Dedifferentiated amniotic fluid mesenchymal stem cell (primary cell): ENCODE measurements around the gene SHOX.
"Not testable (repeated sequence)": the region's sequence is repeated elsewhere in the genome, so short reads cannot be mapped to it uniquely, and the experiment has no call there.

Experiments
- DNase-seq: peaks from one replicate; pipeline ENCODE4 v3.0.0-alpha.2; 2016; ENCODE audit errors: extremely low spot score

SHOX gene

DNA sequence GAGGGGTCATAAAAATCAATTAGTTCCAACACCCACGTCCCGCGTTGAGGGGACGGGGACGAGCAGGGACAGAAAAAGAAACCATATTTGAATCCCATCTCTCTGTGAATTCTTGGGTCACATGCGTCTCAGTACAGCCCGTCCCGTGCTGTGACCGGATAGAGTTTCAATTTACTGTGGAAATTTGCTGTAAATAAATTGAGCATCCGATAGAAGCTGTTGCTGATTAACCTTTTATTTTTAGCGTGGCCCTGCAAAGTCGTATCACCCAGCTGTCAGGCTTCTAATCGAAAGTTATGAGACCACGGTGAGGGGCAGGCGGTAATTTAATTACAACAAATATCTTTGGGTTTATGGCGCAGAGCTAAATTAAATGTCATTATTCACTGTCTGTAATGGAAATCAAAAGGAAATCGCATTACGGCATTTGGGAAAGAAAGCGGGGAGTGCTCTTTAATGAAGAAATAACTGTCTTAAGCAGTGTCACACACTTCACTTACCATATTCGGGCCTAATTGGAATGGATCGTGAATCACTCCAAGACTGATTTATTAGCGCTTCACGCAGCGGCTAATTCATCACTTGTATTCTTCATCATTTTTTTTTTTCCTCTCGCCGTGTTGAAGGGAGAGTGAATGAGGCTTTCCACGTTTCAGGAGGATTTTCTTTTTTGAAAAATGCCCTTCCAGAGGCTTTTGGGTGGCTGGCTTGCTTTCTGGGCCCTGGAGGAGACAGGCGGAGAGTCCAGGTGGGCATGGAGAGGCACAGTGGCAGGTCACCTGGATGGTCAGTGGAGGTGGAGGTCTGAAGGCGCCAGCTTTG lies 7.3 kb downstream of the SHOX start:
- no peak for DNase-seq

DNA sequence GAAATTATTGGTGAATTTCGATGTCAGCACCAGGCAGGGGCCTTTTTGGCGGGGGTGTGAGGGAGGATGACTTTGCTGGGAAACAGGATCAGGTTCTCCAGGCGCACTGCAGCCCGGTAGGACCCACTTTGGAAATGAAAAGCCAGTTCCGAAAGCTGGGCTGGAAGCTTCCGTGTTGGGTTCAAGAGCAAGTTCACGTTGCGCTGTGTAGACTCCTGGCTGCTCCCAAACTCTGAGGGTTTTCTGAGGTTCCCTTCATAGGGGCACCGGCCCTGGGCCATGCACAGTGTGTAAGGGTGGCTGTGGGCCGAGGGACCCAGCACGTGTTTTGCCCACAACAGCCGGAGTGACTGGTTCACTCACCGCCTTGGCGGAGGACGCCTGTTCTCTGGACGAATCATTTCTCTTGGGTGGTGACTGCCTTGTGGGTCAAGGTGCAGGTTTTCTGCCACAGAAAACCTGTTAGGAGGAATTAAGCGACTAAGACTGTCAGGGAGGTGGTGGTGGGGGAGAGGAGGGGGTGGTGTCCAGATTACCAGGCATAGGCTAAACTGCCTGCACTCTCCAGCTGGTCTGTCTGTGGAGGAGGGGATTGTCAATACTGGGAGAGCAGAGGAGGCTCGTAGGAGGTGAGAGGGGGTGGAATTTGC lies 8.0 kb downstream of the SHOX start:
- no peak for DNase-seq

DNA sequence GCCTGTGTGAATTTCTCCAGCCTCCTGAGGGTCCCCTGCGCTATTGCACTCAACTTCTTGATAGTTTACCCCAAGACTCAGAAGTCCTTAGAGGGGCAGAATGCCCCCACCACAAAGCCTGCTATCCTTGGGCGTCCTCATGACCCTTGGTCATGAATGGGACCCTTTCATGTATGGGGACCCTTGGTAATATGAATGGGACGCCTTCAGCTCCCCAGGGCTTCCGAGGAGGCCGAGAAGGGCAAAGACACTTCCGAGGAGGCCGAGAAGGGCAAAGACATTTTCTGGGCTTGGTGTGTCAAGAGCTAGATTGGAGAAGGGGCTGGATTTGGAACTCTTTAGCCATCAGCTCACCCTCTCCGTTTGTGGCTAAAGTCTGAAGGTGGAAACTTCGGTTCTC lies 8.6 kb downstream of the SHOX start:
- DNase-seq: no peak

DNA sequence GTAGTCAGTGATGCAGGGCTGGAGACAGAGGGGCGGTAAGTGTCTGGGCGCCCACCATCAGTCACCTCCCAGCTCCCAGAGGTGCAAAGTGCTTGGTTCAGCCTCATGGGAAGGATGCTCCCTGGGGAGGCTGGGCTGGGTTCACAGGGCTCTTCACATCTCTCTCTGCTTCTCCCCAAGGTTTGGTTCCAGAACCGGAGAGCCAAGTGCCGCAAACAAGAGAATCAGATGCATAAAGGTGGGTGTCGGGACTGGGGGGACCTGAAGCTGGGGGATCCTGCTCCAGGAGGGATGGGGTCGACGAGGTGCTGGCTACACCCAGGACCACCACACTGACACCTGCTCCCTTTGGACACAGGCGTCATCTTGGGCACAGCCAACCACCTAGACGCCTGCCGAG lies 10.1 kb downstream of the SHOX start:
- no peak for DNase-seq

DNA sequence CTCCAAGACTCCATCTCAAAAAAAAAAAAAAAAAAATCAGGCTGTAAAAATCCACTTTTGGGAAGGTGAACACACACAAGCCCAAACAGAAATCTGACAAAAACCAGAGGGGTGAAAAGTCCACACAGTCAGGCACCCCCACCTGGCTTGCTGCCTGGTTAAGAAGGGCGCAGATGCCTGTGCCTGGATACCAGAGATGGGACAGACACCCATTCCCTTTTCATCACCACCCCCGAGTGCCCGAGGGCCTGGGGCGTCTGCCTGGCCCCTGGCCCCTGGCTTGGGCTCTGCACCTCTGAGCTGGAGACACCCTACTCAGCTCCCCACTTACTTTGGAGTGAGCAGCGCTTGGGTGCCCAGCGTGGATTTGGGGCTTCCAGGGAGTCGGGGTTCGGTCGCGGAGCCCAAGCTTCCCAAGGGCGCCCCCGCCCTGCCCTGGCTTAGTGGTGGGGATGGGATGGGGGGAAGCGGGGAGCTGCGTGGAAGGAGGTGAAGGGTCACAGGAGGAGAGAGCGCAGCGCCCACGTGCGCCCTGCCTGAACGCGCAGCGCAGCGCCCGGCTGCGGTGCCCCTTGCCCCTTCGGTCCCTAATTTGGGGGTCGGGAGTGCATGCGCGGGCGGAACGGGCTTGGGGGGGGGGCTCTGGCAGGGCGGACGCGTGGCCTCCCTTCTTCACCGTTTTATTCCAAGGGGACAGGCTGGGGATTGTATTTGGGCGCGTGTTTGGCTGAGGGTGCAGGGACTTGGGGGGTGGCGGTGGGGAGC lies 11.3 kb downstream of the SHOX start:
- no peak for DNase-seq

DNA sequence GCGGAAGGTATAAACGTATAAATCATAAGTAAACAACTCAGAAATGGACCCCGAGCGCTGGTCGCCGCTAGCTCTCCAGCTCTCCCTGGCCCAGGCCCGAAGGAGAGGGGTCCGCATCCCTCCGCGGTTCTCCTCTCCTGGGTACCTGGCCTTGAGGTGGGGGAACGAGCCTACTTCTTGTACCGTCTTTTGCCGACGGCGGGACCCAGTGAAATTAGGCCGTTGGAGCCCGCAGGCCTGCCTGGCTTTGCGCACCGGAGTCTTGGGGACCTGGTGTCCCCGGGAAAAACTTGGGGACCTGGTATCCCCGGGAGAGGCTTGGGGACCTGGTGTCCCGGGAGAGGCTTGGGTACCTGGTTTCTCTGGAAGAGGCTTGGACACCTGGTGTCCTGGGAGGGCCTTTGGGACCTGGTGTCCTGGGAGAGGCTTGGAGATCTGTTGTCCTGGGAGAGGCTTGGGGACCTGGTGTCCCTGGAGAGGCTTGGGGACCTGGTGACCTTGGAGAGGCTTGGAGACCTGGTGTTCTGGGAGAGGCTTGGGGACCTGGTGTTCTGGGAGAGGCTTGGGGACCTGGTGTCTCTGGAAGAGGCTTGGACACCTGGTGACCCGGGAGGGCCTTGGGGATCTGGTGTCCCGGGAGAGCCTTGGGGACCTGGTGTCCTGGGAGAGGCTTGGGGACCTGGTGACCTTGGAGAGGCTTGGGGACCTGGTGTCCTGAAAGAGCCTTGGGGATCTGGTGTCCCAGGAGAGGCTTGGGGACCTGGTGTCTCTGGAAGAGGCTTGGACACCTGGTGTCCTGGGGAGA lies 12.0 kb downstream of the SHOX start:
- DNase-seq: no peak

DNA sequence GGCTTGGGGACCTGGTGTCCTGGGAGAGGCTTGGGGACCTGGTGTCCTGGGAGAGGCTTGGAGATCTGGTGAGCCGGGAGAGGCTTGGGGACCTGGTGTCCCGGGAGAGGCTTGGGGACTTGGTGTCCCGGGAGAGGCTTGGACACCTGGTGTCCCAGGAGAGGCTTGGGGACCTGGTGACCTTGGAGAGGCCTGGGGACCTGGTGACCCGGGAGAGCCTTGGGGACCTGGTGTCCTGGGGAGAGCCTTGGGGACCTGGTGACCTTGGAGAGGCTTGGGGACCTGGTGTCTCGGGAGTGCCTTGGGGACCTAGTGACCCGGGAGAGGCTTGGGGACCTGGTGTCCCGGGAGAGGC lies 12.6 kb downstream of the SHOX start:
- DNase-seq: no peak

DNA sequence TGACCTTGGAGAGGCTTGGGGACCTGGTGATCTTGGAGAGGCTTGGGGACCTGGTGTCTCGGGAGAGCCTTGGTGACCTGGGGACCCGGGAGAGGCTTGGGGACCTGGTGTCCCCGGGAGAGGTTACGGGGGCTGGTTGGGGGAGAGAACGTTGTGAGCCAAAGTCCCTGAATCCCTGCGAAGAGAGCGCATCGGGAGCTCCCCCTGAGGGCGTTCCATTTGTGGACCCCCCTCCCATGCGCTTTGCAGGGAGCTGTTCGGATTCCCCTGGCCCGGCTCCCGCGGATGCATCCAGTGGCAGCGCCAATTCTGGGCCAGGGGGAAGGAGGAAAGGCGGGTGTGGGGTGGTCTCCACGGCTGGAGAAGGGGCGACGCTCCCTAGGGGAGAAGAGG lies 13.3 kb downstream of the SHOX start:
- DNase-seq: no peak

DNA sequence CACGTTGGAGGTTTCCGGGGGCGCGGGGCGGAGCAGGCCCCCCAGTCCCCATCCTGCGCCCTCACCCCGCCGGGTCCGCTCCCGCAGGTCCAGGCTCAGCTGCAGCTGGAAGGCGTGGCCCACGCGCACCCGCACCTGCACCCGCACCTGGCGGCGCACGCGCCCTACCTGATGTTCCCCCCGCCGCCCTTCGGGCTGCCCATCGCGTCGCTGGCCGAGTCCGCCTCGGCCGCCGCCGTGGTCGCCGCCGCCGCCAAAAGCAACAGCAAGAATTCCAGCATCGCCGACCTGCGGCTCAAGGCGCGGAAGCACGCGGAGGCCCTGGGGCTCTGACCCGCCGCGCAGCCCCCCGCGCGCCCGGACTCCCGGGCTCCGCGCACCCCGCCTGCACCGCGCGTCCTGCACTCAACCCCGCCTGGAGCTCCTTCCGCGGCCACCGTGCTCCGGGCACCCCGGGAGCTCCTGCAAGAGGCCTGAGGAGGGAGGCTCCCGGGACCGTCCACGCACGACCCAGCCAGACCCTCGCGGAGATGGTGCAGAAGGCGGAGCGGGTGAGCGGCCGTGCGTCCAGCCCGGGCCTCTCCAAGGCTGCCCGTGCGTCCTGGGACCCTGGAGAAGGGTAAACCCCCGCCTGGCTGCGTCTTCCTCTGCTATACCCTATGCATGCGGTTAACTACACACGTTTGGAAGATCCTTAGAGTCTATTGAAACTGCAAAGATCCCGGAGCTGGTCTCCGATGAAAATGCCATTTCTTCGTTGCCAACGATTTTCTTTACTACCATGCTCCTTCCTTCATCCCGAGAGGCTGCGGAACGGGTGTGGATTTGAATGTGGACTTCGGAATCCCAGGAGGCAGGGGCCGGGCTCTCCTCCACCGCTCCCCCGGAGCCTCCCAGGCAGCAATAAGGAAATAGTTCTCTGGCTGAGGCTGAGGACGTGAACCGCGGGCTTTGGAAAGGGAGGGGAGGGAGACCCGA lies 14.0 kb downstream of the SHOX start:
- DNase-seq: no peak

DNA sequence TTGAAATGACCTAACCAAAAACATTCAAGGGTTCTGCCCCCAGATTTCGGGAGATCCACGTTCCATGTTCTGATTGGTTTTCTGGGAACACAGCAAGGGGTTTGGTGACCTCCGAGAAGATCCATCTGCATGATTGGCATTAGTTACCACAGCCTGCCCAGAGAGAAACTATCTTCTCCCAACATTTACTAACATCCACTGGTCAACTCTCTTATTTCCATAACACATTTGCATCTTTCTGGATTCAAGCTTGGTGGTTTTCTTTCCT lies 15.6 kb downstream of the SHOX start:
- DNase-seq: no peak

DNA sequence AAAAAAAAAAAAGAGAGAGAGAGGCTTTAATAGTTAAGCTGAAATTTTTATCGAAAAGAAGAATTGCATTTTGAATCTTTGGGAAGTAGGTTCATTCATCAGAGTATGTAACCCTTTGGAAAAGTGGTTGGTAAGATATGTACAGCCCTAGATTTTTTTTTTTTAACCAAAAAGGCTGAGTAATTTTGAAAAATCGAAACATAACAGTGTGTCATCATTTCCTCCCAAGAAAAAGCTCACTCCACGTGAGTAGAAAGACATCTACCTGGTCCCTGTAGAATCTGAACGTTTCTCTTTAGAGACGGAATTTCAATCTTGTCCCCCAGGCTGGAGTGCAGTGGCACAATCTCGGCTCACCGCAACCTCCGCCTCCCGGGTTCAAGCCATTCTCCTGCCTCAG lies 16.2 kb downstream of the SHOX start:
- DNase-seq: no peak

DNA sequence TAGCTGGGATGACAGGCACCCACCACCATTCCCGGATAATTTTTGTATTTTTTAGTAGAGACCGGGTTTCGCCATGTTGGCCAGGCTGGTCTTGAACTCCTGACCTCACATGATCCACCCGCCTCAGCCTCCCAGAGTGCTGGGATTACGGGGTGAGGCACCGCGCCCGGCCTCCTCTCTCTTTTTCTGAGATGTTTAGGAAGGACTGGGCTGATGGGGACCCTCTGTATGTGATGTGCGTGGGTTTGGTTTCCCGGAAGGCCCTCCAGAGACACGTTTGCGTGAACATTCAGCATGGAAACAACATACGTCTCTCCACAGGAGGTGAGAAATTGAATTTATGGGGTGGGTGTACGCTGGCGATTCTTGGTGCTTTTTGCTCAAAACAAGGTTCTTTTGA lies 18.6 kb downstream of the SHOX start:
- DNase-seq: no peak

DNA sequence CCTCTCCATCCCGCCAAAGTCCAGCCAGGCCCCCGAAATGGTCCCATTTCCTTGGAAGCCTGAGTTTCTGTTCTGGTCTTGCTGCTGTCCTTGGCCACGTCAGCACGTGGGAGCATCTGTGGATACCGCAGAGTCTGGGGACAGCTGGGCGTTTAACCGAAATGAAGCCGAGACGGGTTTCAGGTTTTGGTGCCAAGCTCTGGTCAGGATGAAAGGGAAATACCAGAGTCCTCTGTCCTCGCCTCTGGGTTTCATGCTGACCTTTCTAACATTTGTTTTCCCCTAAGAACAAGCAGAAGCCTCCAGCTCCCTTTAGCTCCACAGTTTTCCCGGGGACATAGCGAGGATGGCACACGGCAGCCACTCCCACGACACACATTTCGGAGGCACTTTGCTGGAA lies 19.7 kb downstream of the SHOX start:
- DNase-seq: no peak

DNA sequence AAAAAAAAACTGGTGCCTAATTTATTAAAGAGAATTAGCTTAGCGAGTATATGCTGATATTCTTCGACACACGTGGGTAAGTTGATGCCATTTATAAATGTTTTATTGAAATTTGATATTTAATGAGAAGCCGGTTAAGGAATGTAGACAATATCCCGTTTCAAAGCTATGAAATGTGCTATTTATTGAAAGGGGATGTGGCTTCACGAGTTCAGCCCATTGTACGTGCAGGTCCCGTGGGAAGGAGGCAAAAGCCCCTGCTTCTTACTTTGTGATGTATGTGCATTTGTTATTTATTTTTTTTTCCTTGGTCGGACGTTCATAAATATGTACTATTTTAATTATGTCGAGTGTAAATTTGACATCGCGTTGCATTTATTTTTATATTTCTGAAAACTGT lies 20.2 kb downstream of the SHOX start:
- DNase-seq: no peak

DNA sequence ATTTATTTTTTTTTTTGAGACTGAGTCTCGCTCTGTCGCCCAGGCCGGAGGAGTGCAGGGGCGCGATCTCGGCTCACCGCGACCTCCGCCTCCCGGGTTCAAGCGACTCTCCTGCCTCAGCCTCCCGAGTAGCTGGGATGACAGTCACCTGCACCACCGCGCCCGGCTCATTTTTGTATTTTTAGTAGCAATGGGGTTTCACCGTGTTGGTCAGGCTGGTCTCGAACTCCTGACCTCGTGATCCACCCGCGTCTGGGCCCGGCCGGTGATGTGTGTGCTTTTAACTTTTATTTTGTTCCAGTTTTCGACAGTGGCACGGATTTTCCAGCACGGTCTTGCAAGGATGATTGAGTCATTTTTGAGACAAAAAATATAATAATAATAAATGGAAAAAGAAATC lies 21.3 kb downstream of the SHOX start:
- DNase-seq: not testable (repeated sequence)

DNA sequence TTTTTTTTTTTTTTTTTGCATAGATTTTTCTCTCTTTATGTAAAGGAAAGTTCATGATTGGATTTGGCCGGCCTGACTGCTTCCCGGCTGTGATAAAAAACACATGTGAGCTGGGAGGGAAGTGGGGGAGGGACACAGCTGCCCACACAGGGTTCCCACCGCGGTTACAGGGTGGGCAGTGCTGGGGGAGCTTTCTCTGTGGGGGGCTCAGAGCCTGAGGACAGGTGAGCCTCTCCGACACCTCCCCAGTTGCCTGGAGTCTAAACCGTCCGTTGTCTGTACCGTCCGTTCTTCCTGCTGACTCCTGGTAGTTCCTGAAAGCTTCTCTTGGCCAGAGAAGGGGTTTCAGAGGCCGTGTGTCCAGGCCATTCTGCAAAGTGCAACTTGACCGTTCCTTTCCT lies 21.8 kb downstream of the SHOX start:
- DNase-seq: no peak

DNA sequence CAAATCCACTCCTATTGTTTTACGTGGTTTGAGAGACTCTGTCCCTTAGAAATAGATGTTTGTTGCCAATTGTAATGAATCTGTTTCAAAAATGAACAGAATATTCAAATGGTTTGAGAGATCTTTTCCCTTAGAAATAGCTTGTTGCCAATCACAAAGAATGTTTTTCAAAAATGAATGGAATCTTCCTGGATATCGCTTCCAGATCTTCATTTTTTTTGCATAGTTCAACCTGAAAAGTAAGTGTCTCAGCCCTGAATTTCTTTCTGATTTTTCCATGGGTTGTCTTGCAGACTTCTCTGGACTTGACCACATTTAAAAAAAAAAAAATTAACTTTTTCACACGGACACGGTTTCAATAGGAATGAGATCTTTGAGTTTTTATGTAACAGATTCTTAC lies 22.7 kb downstream of the SHOX start:
- DNase-seq: no peak

DNA sequence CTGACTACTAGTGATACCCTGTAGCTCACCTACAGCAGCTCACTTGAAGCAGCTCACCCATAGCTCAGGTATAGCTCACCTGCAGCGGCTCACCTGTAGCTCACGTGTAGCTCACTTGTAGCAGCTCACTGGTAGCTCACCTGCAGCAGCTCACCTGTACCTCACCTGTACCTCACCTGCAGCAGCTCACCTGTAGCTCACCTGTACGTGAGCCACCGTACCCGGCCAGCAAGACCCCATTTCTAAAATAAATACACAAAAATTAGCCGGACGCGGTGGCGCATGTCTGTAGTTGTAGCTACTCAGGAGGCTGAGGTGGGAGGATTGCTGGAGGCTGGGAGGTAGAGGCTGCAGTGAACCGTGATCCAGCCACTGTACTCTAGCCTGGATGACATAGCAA lies 30.6 kb downstream of the SHOX start:
- no peak for DNase-seq

DNA sequence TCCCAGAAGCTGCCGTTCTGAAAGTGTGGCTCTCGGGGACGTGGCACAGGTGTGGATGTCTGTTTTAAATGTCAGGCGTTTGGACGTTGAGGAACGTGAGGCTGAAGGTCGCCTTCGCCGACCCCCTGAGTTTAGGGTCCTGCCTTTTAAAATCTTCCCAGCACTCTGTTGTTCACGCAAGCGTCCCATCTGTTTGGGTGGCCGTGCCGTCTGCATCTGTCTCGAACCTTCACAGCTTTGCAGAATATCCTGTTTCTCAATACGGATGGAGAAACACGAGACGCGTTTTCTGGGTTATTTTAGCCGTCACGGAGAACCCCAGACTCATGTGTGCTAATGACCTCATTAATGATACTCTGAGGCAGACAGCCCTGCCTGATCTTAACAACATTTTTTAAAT lies 31.5 kb downstream of the SHOX start:
- DNase-seq: no peak

DNA sequence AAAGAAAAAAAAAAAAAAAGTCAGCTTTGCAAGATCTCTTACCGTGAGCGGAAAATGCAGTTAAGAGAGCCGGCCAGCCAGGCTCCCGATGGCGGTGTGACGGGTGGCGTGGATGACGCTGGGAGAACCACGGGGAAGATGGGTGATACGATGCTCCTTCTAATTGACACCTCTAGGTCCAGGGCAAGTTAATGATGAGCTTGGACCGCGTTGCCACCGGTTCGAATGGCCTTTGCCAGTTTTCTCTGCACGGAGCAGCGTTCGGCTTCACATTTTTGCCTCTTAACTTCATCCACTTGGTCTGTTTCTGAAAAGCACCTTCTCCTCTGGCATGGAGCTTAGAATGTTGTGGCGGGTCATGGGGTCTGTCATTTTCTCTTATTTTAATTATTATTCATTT lies 33.2 kb downstream of the SHOX start:
- no peak for DNase-seq
